Kidney glomerular epithelial cell (primary cell): ENCODE data around the gene ZNF578.
"Not testable (repeated sequence)": the region's sequence is repeated elsewhere in the genome, so short reads cannot be mapped to it uniquely, and the experiment has no call there.

Experiments used
- DNase-seq: peaks from one replicate; lab custom pipeline; 2025; lab: John Stamatoyannopoulos, UW

The ZNF578 gene

DNA sequence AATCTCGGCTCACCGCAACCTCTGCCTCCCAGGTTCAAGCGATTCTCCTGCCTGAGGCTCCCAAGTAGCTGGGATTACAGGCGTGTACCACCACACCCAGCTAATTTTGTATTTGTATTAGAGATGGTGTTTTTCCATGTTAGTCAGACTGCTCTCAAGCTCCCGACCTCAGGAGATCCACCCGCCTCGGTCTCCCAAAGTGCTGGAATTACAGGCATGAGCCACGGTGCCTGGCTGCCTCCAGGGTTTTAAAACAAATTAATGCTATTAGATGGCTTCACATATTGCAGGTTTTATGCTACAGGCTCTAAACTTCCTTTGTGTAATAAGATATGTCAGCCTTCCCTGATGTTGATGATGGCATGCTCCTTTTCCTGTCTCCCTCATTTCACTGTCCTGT is 108.3 kb downstream of the ZNF578 start:
- DNase-seq = not testable (repeated sequence)
